Measurements from ENCODE around the gene MTRF1.

The MTRF1 gene

DNA sequence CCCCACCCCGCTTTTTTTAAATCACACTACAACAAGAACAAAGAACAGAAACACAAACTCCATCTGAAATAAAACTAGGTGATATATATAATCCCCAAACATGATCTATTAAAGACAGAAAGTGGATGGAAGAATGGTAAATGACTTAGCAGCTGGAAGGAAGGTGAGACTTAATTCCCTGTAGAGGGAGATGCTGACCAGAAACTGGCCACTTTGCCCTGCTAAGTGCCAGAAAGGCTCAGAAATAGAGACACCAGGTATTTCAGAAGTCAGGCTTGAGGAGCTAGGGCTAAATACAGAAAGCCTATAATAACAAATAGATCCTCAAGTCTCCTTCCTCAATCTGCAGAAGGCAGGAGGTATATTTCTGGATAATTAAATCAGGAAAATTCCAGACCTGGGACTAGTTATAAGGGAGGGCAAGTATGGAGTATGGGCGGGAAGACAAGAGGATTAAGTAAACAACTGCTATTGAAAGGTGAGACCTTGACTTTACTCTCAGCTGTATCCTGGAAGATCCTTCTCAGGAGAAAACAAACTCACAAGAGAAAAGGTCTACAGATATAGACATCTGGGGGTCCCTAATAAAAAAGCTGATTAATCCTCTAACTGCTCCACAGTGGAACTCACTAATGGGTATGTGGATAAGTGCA is 32.2 kb downstream of the MTRF1 start:
- ATAC-seq (ENCODE audit: insufficient read depth, low read depth) = no peak
- DNase-seq = no peak
- Histone ChIP-seq H3K36me3 (ENCODE audit: insufficient read depth, low read length) (peaks cover 32% of the 10 kb centered on the region; the same call in 1 of the 2 replicates), H2AFZ (ENCODE audit: low read depth, low read length) (no peak overlapping the region), H3K27me3 (ENCODE audit: insufficient read depth, low read length, poor library complexity) (no peaks in the 10 kb centered on the region), H3K27ac (ENCODE audit: low read length) (no peak overlapping the region), H3K4me3 (ENCODE audit: low read depth in 1 of 2, low read length in 2 of 2) (no peak overlapping the region), H3K4me2 (ENCODE audit: insufficient read depth, low read length) (no peak overlapping the region), H3K79me2 (ENCODE audit: insufficient read depth, low read length) (no peaks in the 10 kb centered on the region), H3K4me1 (ENCODE audit: insufficient read depth, low read length) (no peaks in the 10 kb centered on the region), H3K9me3 (ENCODE audit: insufficient read depth, low read length, severe bottlenecking) (no peaks in the 10 kb centered on the region), H3K9ac (ENCODE audit: low read depth, low read length) (no peak overlapping the region), H4K20me1 (ENCODE audit: insufficient read depth, low read length) (no peaks in the 10 kb centered on the region)
- TF ChIP-seq, protein P1, sequence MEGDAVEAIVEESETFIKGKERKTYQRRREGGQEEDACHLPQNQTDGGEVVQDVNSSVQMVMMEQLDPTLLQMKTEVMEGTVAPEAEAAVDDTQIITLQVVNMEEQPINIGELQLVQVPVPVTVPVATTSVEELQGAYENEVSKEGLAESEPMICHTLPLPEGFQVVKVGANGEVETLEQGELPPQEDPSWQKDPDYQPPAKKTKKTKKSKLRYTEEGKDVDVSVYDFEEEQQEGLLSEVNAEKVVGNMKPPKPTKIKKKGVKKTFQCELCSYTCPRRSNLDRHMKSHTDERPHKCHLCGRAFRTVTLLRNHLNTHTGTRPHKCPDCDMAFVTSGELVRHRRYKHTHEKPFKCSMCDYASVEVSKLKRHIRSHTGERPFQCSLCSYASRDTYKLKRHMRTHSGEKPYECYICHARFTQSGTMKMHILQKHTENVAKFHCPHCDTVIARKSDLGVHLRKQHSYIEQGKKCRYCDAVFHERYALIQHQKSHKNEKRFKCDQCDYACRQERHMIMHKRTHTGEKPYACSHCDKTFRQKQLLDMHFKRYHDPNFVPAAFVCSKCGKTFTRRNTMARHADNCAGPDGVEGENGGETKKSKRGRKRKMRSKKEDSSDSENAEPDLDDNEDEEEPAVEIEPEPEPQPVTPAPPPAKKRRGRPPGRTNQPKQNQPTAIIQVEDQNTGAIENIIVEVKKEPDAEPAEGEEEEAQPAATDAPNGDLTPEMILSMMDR (IDR thresholded peaks at IDR 0.05; ENCODE audit: borderline replicate concordance, extremely low read depth, low read length, poor library complexity, severe bottlenecking) = no peak
- TF ChIP-seq EZH2 (IDR thresholded peaks at IDR 0.05; ENCODE audit: borderline replicate concordance, low read depth, low read length, severe bottlenecking) = no peak

DNA sequence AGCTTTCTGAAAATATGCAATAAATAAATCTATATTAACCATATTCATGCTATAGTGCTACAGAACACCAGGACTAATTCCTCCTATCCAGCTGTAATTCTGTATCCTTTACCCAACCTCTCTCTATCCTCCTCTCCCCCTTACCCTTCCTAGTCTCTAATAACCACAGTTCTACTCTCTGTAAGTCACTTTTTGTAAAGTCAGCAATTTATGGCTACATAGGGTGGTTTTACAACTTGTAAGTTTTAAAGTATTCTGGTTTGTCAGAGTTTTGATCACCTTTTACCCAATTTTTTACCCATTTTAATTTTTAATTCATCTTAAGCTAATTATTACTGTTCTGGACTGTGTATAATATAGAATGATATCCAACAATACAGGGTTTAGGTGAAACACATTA is 34.0 kb downstream of the MTRF1 start:
- H3K4me2 ChIP-seq (ENCODE audit: insufficient read depth, low read length) = no peak overlapping the region
- H3K4me3 ChIP-seq (ENCODE audit: low read depth in 1 of 2, low read length in 2 of 2) = no peak overlapping the region
- ATAC-seq (ENCODE audit: insufficient read depth, low read depth) (no peak), DNase-seq (no peak)
- no peak overlapping the region for H3K9ac ChIP-seq (ENCODE audit: low read depth, low read length)
- no peaks in the 10 kb centered on the region for H3K4me1 ChIP-seq (ENCODE audit: insufficient read depth, low read length)
- no peak overlapping the region for H3K27ac ChIP-seq (ENCODE audit: low read length)
- no peaks in the 10 kb centered on the region for H4K20me1 ChIP-seq (ENCODE audit: insufficient read depth, low read length)
- peaks cover 27% of the 10 kb centered on the region; the same call in 1 of the 2 replicates for H3K36me3 ChIP-seq (ENCODE audit: insufficient read depth, low read length)
- TF ChIP-seq EZH2 (IDR thresholded peaks at IDR 0.05; ENCODE audit: borderline replicate concordance, low read depth, low read length, severe bottlenecking) = no peak
- TF ChIP-seq, protein P1 (IDR thresholded peaks at IDR 0.05; ENCODE audit: borderline replicate concordance, extremely low read depth, low read length, poor library complexity, severe bottlenecking) = no peak
- no peaks in the 10 kb centered on the region for H3K79me2 ChIP-seq (ENCODE audit: insufficient read depth, low read length)
- no peak overlapping the region for H2AFZ ChIP-seq (ENCODE audit: low read depth, low read length)
- H3K27me3 ChIP-seq (ENCODE audit: insufficient read depth, low read length, poor library complexity) = no peaks in the 10 kb centered on the region
- no peaks in the 10 kb centered on the region for H3K9me3 ChIP-seq (ENCODE audit: insufficient read depth, low read length, severe bottlenecking)

DNA sequence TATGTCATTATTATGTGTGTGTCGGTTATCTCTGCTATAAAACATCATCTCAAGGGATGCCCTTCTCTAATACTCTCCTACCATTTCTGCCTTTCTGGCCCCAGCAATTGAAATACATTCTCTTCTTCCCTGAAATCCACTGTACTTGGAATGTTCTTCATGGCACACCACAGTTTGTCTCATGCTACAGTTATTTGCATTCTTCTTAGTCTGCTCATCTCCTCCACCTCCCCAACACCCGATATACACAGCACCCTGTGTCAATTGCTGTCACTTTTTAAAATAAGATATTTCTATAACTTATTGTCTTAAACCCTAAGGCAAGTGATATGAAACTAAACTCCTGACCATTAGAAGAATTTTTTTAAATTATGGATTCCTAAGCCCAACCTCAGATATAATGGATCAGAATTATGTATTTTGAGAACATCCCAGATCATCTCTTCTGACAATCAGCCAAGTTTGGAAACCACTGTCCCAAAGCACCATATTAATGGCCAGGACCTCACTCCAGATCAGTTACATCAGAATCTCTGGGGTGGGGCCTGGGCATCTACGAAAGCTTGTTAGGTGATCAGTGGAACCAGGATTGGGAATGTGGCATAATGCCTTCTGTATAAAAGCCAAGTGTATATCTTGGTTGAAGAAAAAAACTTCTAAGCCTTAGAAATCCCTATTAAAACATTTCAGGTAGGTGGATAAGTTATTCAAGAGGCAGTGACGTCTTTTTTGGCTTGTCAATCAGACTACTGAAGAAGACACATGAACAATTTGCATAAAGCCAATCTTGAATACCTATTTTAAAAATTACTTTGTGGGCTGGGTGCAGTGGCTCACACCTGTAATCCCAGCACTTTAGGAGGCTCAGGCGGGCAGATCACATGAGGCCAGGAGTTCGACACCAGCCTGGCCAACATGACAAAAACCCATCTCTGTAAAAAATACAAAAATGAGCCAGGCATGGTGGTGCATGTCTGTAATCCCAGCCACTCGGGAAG is 39.0 kb downstream of the MTRF1 start:
- no peaks in the 10 kb centered on the region for H3K4me1 ChIP-seq (ENCODE audit: insufficient read depth, low read length)
- H3K36me3 ChIP-seq (ENCODE audit: insufficient read depth, low read length) = peaks cover 26% of the 10 kb centered on the region; the same call in 1 of the 2 replicates
- no peaks in the 10 kb centered on the region for H3K27me3 ChIP-seq (ENCODE audit: insufficient read depth, low read length, poor library complexity)
- H3K4me3 ChIP-seq (ENCODE audit: low read depth in 1 of 2, low read length in 2 of 2) = no peak overlapping the region
- H3K9me3 ChIP-seq (ENCODE audit: insufficient read depth, low read length, severe bottlenecking) = no peaks in the 10 kb centered on the region
- H2AFZ ChIP-seq (ENCODE audit: low read depth, low read length) = no peak overlapping the region
- no peak for TF ChIP-seq EZH2 (IDR thresholded peaks at IDR 0.05; ENCODE audit: borderline replicate concordance, low read depth, low read length, severe bottlenecking)
- TF ChIP-seq, protein P1 (IDR thresholded peaks at IDR 0.05; ENCODE audit: borderline replicate concordance, extremely low read depth, low read length, poor library complexity, severe bottlenecking) = no peak
- no peak for DNase-seq
- H3K9ac ChIP-seq (ENCODE audit: low read depth, low read length) = no peak overlapping the region
- no peak for ATAC-seq (ENCODE audit: insufficient read depth, low read depth)
- no peak overlapping the region for H3K27ac ChIP-seq (ENCODE audit: low read length)
- H3K79me2 ChIP-seq (ENCODE audit: insufficient read depth, low read length) = no peaks in the 10 kb centered on the region
- H3K4me2 ChIP-seq (ENCODE audit: insufficient read depth, low read length) = no peak overlapping the region
- no peaks in the 10 kb centered on the region for H4K20me1 ChIP-seq (ENCODE audit: insufficient read depth, low read length)
